KMS-11 (cell line): ENCODE measurements around the gene TESPA1.

Experiments
- H2AFZ ChIP-seq: fragments of 200-600 bp; sonication (generic); 2 replicates; pipeline ENCODE4 v1.6.1; 2016; ENCODE audit warnings: antibody characterized with exemption, mixed run types, low read depth
- H3K27ac ChIP-seq: fragments of 200-600 bp; sonication (generic); 2 replicates; pipeline ENCODE4 v1.6.1; 2016; ENCODE audit warnings: mild to moderate bottlenecking, mixed run types
- H3K27me3 ChIP-seq: fragments of 200-600 bp; sonication (generic); 2 replicates; pipeline ENCODE4 v1.6.1; 2017; ENCODE audit warnings: mild to moderate bottlenecking, low read depth, mixed run types, moderate library complexity; ENCODE audit not compliant: insufficient read depth
- H3K36me3 ChIP-seq: fragments of 200-600 bp; sonication (generic); 2 replicates; pipeline ENCODE4 v1.6.1; 2017; ENCODE audit warnings: mild to moderate bottlenecking, mixed run types; ENCODE audit not compliant: insufficient read depth
- H3K4me1 ChIP-seq: fragments of 200-600 bp; sonication (generic); 2 replicates; pipeline ENCODE4 v1.6.1; 2016; ENCODE audit warnings: mild to moderate bottlenecking, low read depth, mixed run types; ENCODE audit not compliant: poor library complexity, severe bottlenecking
- H3K4me2 ChIP-seq: fragments of 200-600 bp; sonication (generic); 2 replicates; pipeline ENCODE4 v1.7.0; 2016; ENCODE audit warnings: mild to moderate bottlenecking, mixed run types
- H3K4me3 ChIP-seq: fragments of 200-600 bp; sonication (generic); IDR thresholded peaks from 2 replicates; pipeline ENCODE4 v1.6.1; 2017; ENCODE audit warnings: low read depth, low read length, mixed read lengths; ENCODE audit not compliant: insufficient read depth
- H3K79me2 ChIP-seq: fragments of 200-600 bp; sonication (generic); 2 replicates; pipeline ENCODE4 v1.6.1; 2016; ENCODE audit warnings: low read depth, mixed run types; ENCODE audit not compliant: insufficient read depth
- H3K9ac ChIP-seq: fragments of 200-600 bp; sonication (generic); 2 replicates; pipeline ENCODE4 v1.6.1; 2016; ENCODE audit warnings: mild to moderate bottlenecking, mixed run types
- H4K20me1 ChIP-seq: fragments of 200-600 bp; sonication (generic); 2 replicates; pipeline ENCODE4 v1.6.1; 2016; ENCODE audit warnings: mild to moderate bottlenecking, mixed run types; ENCODE audit not compliant: insufficient read depth
- TF ChIP-seq, protein P1 (sequence below): fragments of 200-600 bp; sonication (generic); conservative IDR thresholded peaks from 2 replicates; pipeline ENCODE4 v1.6.1; 2017; ENCODE audit warnings: low read depth, mild to moderate bottlenecking, antibody characterized with exemption, low read length, moderate library complexity, mixed read lengths

Gene TESPA1, protein sequence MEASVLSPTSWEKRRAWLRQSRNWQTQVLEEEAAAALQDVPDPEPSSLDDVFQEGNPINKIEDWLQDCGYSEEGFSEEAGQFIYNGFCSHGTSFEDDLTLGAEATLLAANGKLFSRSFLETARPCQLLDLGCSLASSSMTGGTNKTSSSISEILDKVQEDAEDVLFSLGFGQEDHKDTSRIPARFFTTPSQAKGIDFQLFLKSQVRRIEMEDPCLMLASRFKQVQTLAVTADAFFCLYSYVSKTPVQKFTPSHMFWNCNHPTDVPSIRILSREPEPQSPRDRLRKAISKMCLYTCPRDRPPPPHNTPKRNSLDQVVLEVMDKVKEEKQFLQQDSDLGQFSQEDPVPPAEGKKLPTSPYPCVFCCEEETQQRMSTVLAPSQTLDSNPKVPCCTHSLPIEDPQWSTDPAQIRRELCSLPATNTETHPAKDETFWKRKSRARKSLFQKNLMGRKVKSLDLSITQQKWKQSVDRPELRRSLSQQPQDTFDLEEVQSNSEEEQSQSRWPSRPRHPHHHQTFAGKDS

DNA sequence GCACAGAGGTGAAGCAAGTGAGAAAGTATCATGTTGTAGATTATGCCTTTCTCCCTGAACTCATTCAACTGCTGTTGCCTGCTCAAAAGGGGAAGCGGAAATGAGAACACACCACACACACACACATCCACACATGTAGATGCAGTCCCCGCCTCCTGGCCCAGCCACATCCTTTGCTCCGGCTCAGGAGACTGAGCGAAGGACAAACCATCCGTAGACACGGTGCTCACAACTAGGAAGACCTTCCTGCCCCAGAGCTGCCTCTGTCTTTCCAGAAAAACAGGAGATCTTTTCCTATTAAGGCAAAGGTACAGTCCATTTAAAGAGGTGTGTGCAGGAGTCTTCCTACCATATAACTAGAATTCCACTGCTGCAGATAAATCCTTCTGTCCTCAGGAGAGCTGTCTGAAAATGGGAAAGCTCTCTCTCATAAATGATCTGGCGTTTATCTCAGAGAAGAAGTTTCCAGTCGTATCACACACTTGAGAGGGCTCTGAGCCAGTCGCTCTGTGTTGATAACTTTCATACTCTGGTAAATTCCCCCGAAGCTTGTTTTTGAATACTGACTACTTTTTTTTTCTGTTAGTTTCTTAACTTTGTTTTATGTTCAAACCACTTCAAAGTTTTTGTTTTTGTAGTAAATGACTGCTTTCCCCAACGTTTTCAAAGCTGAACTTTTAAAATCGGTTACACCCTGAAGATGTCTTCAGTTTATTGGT, at the start of gene TESPA1:
TESPA1 (minus strand) TSS at position 105 of the 719 bp plus-strand sequence. CDS start 10,200 bp downstream, outside the sequence.
- Histone ChIP-seq H3K27ac (no peak within 1 kb of the TSS), H3K9ac (no peak within 1 kb of the TSS; the same call in 1 of the 2 replicates), H3K27me3 (no peaks in the 10 kb centered on the region), H3K36me3 (no peaks in the 10 kb centered on the region), H3K4me1 (peaks cover 12% of the 10 kb centered on the region), H2AFZ (no peak within 1 kb of the TSS), H3K4me3 (no peak within 1 kb of the TSS), H3K79me2 (no peaks in the 10 kb centered on the region), H4K20me1 (no peaks in the 10 kb centered on the region), H3K4me2 (no peak within 1 kb of the TSS)
- TF ChIP-seq, protein P1, sequence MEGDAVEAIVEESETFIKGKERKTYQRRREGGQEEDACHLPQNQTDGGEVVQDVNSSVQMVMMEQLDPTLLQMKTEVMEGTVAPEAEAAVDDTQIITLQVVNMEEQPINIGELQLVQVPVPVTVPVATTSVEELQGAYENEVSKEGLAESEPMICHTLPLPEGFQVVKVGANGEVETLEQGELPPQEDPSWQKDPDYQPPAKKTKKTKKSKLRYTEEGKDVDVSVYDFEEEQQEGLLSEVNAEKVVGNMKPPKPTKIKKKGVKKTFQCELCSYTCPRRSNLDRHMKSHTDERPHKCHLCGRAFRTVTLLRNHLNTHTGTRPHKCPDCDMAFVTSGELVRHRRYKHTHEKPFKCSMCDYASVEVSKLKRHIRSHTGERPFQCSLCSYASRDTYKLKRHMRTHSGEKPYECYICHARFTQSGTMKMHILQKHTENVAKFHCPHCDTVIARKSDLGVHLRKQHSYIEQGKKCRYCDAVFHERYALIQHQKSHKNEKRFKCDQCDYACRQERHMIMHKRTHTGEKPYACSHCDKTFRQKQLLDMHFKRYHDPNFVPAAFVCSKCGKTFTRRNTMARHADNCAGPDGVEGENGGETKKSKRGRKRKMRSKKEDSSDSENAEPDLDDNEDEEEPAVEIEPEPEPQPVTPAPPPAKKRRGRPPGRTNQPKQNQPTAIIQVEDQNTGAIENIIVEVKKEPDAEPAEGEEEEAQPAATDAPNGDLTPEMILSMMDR, result no peak

DNA sequence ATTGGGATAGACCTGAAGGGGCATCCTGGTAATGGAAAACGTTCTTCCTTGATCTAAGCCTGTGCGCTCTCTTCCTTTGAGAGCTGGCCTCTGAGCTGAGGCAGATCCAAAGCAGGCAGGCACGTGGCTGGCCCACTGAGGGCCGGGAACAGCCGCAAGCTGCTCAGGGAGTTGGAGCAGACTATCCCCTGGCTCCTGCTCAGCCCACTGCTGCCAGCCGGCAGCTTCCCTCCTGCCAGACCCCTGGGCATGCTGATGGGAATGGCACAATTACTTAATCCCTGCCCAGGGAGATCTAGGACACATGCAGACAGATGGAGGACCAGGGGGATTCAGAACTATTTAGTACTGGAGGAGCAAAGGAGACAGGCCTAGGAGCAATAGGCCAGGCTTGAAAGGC, 49.7 kb upstream of the TESPA1 start:
- TF ChIP-seq, protein P1, result no peak
- Histone ChIP-seq H3K9ac (no peak overlapping the region), H3K36me3 (no peaks in the 10 kb centered on the region), H3K79me2 (no peaks in the 10 kb centered on the region), H3K4me2 (no peak overlapping the region), H3K4me3 (no peak overlapping the region), H2AFZ (no peak overlapping the region), H3K4me1 (no peaks in the 10 kb centered on the region), H3K27ac (no peak overlapping the region), H3K27me3 (no peaks in the 10 kb centered on the region), H4K20me1 (no peaks in the 10 kb centered on the region)

DNA sequence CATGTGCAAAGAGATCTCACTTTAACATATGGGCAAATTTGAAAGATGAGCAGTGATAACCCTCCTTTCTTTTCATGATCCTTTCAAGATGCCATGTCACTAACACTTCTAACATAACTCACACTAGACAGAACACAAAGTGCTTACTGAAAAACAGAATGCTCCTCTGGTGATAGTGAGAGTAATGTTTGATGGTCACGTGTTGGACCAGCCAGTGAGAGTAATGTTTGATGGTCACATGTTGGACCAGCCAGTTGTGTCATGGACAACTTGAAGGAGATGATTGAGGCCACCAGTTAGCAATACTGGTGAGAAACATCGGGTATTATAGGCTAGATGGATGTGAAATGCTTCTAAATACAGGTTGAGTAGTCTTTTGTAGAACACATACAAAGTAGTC, 40.9 kb upstream of the TESPA1 start:
- TF ChIP-seq, protein P1, result no peak
- no peak overlapping the region for H3K27ac ChIP-seq
- H3K9ac ChIP-seq, result no peak overlapping the region
- no peaks in the 10 kb centered on the region for H3K79me2 ChIP-seq
- H3K4me3 ChIP-seq, result no peak overlapping the region
- no peaks in the 10 kb centered on the region for H3K4me1 ChIP-seq
- H4K20me1 ChIP-seq, result no peaks in the 10 kb centered on the region
- no peaks in the 10 kb centered on the region for H3K36me3 ChIP-seq
- no peak overlapping the region for H3K4me2 ChIP-seq
- no peak overlapping the region for H2AFZ ChIP-seq
- H3K27me3 ChIP-seq, result no peaks in the 10 kb centered on the region

DNA sequence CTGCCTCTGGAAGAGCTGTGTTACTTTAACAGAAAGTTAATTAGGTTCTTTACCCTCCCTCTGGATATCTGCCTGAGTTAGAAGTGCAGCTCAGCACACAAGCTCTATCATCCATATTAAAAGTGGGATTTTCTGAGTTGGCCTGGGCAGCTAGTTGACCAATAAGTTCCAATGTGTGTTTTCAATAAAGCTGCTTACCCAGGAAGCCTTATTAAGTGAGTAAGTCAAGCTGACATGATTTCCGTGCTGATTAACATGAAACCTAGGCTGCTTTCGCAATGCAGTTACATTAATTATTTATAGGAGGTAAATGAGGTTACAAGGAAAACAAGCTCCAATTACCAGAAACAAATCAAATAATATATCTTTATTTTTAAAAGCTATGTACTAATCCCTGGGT, 40.0 kb upstream of the TESPA1 start:
- H3K36me3 ChIP-seq, result no peaks in the 10 kb centered on the region
- no peak overlapping the region for H3K9ac ChIP-seq
- TF ChIP-seq, protein P1, result no peak
- no peaks in the 10 kb centered on the region for H3K27me3 ChIP-seq
- no peak overlapping the region for H2AFZ ChIP-seq
- no peak overlapping the region for H3K4me3 ChIP-seq
- no peak overlapping the region for H3K27ac ChIP-seq
- no peaks in the 10 kb centered on the region for H3K79me2 ChIP-seq
- H4K20me1 ChIP-seq, result no peaks in the 10 kb centered on the region
- no peak overlapping the region for H3K4me2 ChIP-seq
- no peaks in the 10 kb centered on the region for H3K4me1 ChIP-seq
